GM23338 (cell line): Measurements from ENCODE around the gene WDR38. TPM values are rescaled to one million over a fixed set of nuclear protein-coding genes. Genes with fewer than 3 reads are reported as not detected.

Experiments used
- ATAC-seq: fragments of 200-7000 bp; cut with Tn5 transposase; 3 replicates; pipeline ENCODE4 v1.9.1; 2020
- DNase-seq: peaks from one replicate; pipeline ENCODE4 v3.0.0-alpha.2; 2015; ENCODE audit warnings: low spot score
- H2AFZ ChIP-seq: fragments of 200-600 bp; sonication (generic); 2 replicates; pipeline ENCODE4 v1.8.0; 2016; ENCODE audit warnings: antibody characterized with exemption, mild to moderate bottlenecking, moderate library complexity
- H3F3A ChIP-seq: fragments of 200-600 bp; sonication (generic); replicated peaks from 2 replicates; pipeline ENCODE4 v1.8.0; 2017; ENCODE audit warnings: antibody characterized with exemption, mixed run types, low read depth
- H3K27ac ChIP-seq: fragments of 200-600 bp; sonication (generic); 2 replicates; pipeline ENCODE4 v1.6.1; 2016; ENCODE audit warnings: low read depth
- H3K27me3 ChIP-seq: fragments of 200-600 bp; sonication (generic); 2 replicates; pipeline ENCODE4 v1.8.0; 2016; ENCODE audit warnings: mild to moderate bottlenecking, mixed run types, moderate library complexity; ENCODE audit not compliant: insufficient read depth
- H3K36me3 ChIP-seq: fragments of 200-600 bp; sonication (generic); 2 replicates; pipeline ENCODE4 v1.8.0; 2016; ENCODE audit warnings: mild to moderate bottlenecking; ENCODE audit not compliant: insufficient read depth
- H3K4me1 ChIP-seq: fragments of 200-600 bp; sonication (generic); 2 replicates; pipeline ENCODE4 v1.8.0; 2016; ENCODE audit warnings: mild to moderate bottlenecking, moderate library complexity; ENCODE audit not compliant: insufficient read depth
- H3K4me2 ChIP-seq: fragments of 200-600 bp; sonication (generic); 2 replicates; pipeline ENCODE4 v1.7.1; 2017; ENCODE audit warnings: mixed run types
- H3K4me3 ChIP-seq: fragments of 200-600 bp; sonication (generic); 2 replicates; pipeline ENCODE4 v1.6.1; 2016; ENCODE audit warnings: mixed run types
- H3K79me2 ChIP-seq: fragments of 200-600 bp; sonication (generic); replicated peaks from 2 replicates; pipeline ENCODE4 v1.8.0; 2017; ENCODE audit warnings: mild to moderate bottlenecking; ENCODE audit not compliant: insufficient read depth
- H3K9me2 ChIP-seq: fragments of 200-600 bp; sonication (generic); 2 replicates; pipeline ENCODE4 v1.8.0; 2017; ENCODE audit not compliant: insufficient read depth
- H4K20me1 ChIP-seq: fragments of 200-600 bp; sonication (generic); replicated peaks from 2 replicates; pipeline ENCODE4 v1.8.0; 2017; ENCODE audit warnings: mild to moderate bottlenecking; ENCODE audit not compliant: insufficient read depth
- H3K27ac Mint-ChIP-seq: 2 replicates; pipeline ENCODE4 v1.8.0; 2020; ENCODE audit warnings: inconsistent platforms, mild to moderate bottlenecking, moderate library complexity, mixed read lengths
- H3K27me3 Mint-ChIP-seq: 3 replicates; pipeline ENCODE4 v1.8.0; 2022; ENCODE audit warnings: low read depth, mild to moderate bottlenecking, moderate library complexity, mixed read lengths, inconsistent platforms; ENCODE audit not compliant: insufficient read depth, poor library complexity
- H3K36me3 Mint-ChIP-seq: 3 replicates; pipeline ENCODE4 v1.8.0; 2021; ENCODE audit warnings: low read depth, mild to moderate bottlenecking, inconsistent platforms, moderate library complexity, mixed read lengths
- H3K4me1 Mint-ChIP-seq: 3 replicates; pipeline ENCODE4 v1.8.0; 2020; ENCODE audit warnings: mild to moderate bottlenecking, inconsistent platforms, mixed read lengths
- H3K4me3 Mint-ChIP-seq: 3 replicates; pipeline ENCODE4 v1.8.0; 2021; ENCODE audit warnings: moderate library complexity, mild to moderate bottlenecking, inconsistent platforms, mixed read lengths
- H3K9me3 Mint-ChIP-seq: 3 replicates; pipeline ENCODE4 v1.8.0; 2020; ENCODE audit warnings: moderate library complexity, mild to moderate bottlenecking, inconsistent platforms, mixed read lengths
- CREB1 ChIP-seq: fragments of 250-450 bp; sonication (Bioruptor Pico); IDR thresholded peaks from 2 replicates; pipeline ENCODE4 v1.5.0; 2020; ENCODE audit warnings: low read depth, mild to moderate bottlenecking, moderate library complexity
- CTCF ChIP-seq, 2 experiments: fragments of 200-600 bp in 1 of 2; sonication (generic) in 1 of 2; conservative IDR thresholded peaks; 2 replicates each; pipeline versions ENCODE4 v1.5.1 to v1.6.1; 2016 to 2017; ENCODE audit warnings: antibody characterized with exemption in 2 of 2, low read depth in 2 of 2, mild to moderate bottlenecking in 2 of 2, moderate library complexity in 1 of 2
- ETS1 ChIP-seq: IDR thresholded peaks from 2 replicates; pipeline ENCODE4 v1.6.1; 2016; ENCODE audit warnings: antibody characterized with exemption
- EZH2 ChIP-seq: fragments of 200-600 bp; sonication (generic); IDR thresholded peaks from one replicate; pipeline ENCODE4 v1.8.0; 2017; ENCODE audit warnings: antibody characterized with exemption, mild to moderate bottlenecking, low read depth; ENCODE audit not compliant: unreplicated experiment
- EZH2phosphoT487 ChIP-seq: fragments of 200-600 bp; sonication (generic); IDR thresholded peaks from one replicate; pipeline ENCODE4 v1.8.1; 2018; ENCODE audit warnings: antibody characterized with exemption; ENCODE audit not compliant: unreplicated experiment
- NANOG ChIP-seq: IDR thresholded peaks from 2 replicates; pipeline ENCODE4 v1.6.1; 2016; ENCODE audit warnings: antibody characterized with exemption, borderline replicate concordance
- POLR2AphosphoS5 ChIP-seq: IDR thresholded peaks from 2 replicates; pipeline ENCODE4 v1.6.1; 2016; ENCODE audit warnings: antibody characterized with exemption, low read depth
- REST ChIP-seq: IDR thresholded peaks from one replicate; pipeline ENCODE4 v1.6.1; 2018; ENCODE audit warnings: antibody characterized with exemption; ENCODE audit not compliant: unreplicated experiment
- ZNF114 ChIP-seq: fragments of 250-450 bp; sonication (Bioruptor Pico); IDR thresholded peaks from 2 replicates; pipeline ENCODE4 v1.5.0; 2020; ENCODE audit warnings: mild to moderate bottlenecking, moderate library complexity
- ZNF331 ChIP-seq: fragments of 250-450 bp; sonication (Bioruptor Pico); IDR thresholded peaks from 2 replicates; pipeline ENCODE4 v1.5.0; 2020; ENCODE audit warnings: low read depth, mild to moderate bottlenecking, moderate library complexity
- ZNF462 ChIP-seq: fragments of 250-450 bp; sonication (Bioruptor Pico); IDR thresholded peaks from 2 replicates; pipeline ENCODE4 v1.5.0; 2020; ENCODE audit warnings: mild to moderate bottlenecking, moderate library complexity
- polyA plus RNA-seq: library from polyadenylated mRNA; unstranded; fragments of >200 nt; fragmentation: Nextera tagmentation; extraction: Ambion mirVana; gene quantifications from 2 replicates; pipeline ENCODE4 v1.2.1, GENCODE V29; 2016
- total RNA-seq: library from RNA; depleted of rRNA; stranded (reverse); fragments of >200 nt; shearing (Covaris generic); gene quantifications from 2 replicates; pipeline ENCODE4 v1.2.3, GENCODE V29; 2014

Gene WDR38
- total and polyA plus RNA-seq, 2 experiments from 2014 or later, result not detected

GRCh38 chr9:124854161-124854560 lies 901 bp downstream of the WDR38 start (continued):
- no peak for TF ChIP-seq REST
- TF ChIP-seq POLR2AphosphoS5, result no peak
- TF ChIP-seq ETS1, result no peak
- no peak for TF ChIP-seq EZH2
- no peak for TF ChIP-seq EZH2phosphoT487
- TF ChIP-seq CTCF (conservative IDR thresholded peaks at IDR 0.05; ENCODE audit: low read depth in 2 of 2), result no peak
- no peak for TF ChIP-seq ZNF331 (CRISPR knock-in tag)
- TF ChIP-seq NANOG, result no peak
- TF ChIP-seq CREB1 (CRISPR knock-in tag), result no peak
- TF ChIP-seq ZNF114 (CRISPR knock-in tag), result no peak

DNA sequence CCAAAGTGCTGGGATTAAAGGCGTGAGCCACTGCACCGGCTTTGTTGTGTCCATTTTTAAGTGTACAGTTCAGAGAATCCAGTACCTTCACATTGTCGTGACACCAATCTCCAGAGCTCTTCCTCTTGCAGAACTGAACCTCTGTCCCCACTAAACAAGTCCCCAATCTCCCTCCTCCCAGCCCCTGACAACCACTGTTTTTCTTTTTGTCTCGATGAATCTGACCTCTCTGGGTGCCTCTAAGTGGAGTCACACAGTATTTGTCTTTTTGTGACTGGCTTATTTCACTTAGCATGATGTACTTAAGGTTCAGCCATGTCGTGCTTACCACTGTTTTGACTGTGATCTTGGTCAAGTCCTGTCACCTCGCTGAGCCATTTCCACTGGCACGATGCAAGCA lies 1.6 kb downstream of the WDR38 start:
- H3K36me3 Mint-ChIP-seq, result peaks cover 33% of the 10 kb centered on the region
- peaks cover 3% of the 10 kb centered on the region; the same call in 1 of the 3 replicates for H3K9me3 Mint-ChIP-seq
- no peaks in the 10 kb centered on the region for H3K27me3 ChIP-seq
- peaks cover 23% of the 10 kb centered on the region for H3K27me3 Mint-ChIP-seq
- peaks cover 19% of the 10 kb centered on the region for H3K36me3 ChIP-seq
- H3K4me1 Mint-ChIP-seq, result peaks cover 19% of the 10 kb centered on the region
- H3K4me1 ChIP-seq, result peaks cover 10% of the 10 kb centered on the region
- H3F3A ChIP-seq, result peaks cover 43% of the 10 kb centered on the region
- ATAC-seq (no peak), DNase-seq (no peak)
- H3K4me3 ChIP-seq, result no peak overlapping the region
- H3K4me2 ChIP-seq, result no peak overlapping the region
- no peak overlapping the region for H3K27ac Mint-ChIP-seq
- H3K79me2 ChIP-seq, result peaks cover 13% of the 10 kb centered on the region
- H2AFZ ChIP-seq, result no peak overlapping the region
- H3K9me2 ChIP-seq, result no peaks in the 10 kb centered on the region
- H3K27ac ChIP-seq, result no peak overlapping the region
- H4K20me1 ChIP-seq, result peaks cover 23% of the 10 kb centered on the region
- no peak overlapping the region; the same call in 2 of the 3 replicates for H3K4me3 Mint-ChIP-seq
- TF ChIP-seq ETS1 (no peak), NANOG (no peak), ZNF462 (CRISPR knock-in tag) (no peak), EZH2phosphoT487 (no peak), ZNF114 (CRISPR knock-in tag) (no peak), EZH2 (no peak)
